ENCODE measurements around the gene FZR1.
"Not testable (repeated sequence)": the region's sequence is repeated elsewhere in the genome, so short reads cannot be mapped to it uniquely, and the experiment has no call there.

FZR1 gene

DNA sequence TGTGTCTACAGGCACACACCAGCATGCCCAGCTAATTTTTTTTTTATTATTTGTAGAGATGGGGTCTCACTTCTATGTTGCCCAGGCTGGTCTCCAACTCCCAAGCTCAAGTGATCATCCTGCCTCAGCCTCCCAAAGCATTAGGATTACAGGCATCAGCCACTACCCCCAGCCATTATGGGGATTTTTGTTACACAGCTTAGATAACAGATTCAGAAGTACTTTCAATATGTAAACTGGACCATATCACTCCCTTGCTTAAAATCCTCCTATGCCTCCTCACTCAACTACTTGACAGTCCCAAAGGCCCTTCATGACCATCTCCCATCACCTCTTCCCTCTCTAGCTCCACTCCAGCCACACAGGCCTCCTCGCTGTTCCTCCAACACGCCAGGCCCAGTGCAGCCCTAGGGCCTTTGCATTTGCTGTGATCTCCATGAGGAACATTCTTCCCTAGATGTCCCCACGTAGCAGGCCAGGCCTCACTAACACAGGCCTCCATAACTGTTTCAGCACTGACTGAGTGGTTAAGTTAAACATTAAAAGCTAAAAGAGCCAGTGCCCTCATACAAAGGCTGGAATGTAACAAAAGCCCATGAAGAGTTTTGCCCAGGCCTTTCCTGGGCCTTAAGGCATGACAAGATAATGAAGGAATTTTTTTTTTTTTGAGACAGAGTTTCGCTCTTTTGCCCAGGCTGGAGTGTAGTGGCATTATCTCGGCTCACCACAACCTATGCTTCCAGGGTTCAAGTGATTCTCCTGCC, 8.2 kb upstream of the FZR1 start:
- no peak for DNase-seq

DNA sequence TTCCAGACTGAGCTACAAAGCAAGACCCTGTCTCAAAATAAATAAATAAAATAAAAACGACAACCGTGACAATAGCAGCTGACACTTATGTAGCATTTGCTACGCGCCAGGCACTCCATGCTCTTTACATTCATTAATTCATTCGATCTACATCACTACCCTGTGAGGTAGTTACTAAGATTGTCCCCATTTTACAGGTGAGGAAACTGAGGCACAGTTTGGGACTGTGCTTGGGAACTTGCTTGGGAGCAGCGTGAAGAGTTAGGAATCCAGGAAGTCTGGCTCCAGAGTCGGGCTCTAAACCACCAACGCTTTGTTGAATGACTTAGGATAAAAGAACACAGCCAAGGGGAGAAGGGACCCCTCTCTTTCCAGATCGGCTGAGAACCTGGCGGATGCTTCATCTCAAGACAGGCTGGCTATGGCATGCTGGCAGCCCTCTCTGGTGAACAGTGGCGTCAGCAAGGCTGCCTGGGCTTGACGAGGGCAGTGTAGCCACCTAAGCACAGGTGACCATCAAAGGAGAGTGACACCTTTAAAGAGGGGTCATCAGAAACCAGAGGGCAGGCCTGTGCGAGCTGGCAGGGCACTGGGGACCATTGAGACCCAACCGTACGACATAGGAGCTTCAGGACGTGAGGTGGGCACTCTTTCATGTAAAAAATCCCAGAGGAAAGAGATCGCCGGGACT, 6.2 kb upstream of the FZR1 start:
- DNase-seq: no peak

DNA sequence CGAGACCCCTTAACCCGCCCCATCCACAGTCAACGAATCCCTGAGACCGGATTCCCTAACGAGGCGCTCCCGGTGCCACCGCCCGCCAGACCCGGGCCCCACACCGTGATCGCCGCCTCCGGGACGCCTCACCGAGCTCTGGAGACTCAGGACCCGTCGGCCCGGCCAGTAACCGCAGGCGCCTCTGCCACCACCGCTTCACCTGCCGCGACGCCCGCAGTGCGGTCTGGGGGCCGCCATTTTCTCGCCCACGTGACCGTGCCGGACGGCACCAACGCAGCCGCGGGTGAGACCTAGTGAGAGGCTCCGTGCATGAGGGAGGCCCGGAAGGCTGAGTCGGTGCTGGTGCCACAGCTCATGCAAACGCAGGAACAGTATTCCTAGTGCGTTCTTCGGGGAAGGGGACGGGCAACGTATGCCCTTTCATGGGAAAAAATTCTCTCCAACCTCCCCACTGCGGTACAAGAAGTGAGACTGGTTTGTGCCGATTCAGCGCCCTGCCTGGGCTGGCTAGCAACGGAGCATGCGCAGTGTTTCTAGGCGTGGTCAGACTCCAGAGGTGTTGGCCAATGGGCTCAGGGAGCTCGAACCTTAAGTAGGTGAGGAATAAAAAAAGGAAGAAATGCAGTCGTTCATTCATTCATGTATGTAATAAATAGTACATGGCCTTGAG, 5.5 kb upstream of the FZR1 start, which contains the start of gene DOHH:
TSS of gene DOHH (minus strand) at position 246 of the 673 bp plus-strand sequence. CDS start 3,860 bp downstream, outside the sequence.
- DNase-seq: peak; percentile 96

DNA sequence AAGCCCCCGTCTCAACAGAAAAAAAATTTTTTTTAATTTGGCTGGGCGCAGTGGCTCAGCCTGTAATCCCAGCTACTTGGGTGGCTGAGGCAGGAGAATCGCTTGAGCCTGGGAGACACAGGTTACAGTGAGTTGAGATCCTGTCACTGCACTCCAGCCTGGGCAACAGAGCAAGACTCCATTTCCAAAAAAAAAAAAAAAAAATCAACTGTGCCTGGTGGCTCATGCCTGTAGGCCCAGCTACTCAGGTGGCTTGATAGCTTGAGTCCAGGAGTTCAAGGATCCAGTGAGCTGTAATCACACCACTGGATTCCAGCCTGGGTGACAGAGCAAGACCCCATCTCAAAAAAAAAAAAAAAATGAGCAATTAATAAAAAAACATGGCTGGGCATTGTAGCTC, 4.3 kb upstream of the FZR1 start:
- DNase-seq: no peak

DNA sequence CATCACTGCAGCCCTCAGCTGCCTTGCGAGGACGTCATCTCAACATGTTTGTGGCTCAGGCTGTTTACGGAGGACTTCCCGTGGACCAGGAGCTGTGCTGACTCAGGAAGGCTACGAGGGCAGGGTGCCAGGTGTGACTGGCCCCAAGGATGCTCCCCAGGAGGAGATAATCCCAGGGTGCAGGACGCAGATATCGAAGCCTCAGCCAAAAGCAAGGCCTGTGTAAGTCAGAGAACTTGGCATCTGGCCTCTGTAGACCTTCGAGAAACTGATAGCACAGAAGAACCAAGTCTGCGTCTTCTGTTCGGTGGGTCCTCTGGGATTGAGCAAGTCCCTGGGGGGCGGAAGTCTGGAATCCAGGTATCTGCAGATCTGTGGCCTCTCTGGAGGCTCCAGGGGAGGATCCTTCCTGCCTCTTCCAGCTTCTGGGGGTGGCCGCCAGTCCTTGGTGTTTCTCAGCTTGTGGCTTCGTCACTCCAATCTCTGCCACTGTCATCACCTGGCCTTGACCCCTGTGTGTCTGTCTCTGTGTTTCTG, 3.0 kb upstream of the FZR1 start:
- no peak for DNase-seq

DNA sequence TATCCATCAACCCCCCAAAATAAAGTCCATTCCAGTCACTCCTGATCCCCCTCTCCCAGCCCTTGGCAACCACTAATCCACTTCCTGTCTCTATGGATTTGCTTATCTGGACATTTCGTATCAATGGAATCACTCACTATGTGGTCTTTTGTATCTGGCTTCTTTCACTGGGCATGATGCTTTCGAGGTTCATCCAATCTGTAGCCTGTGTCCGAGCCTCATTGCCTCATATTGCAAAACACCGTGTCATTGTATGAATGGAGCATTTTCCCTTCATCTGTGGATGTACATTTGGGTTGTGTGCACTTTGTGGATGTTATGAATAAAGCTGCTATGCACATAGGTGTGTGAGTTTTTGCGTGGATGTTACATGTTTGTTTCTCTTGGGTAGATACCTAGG, 1.4 kb upstream of the FZR1 start:
- no peak for DNase-seq

DNA sequence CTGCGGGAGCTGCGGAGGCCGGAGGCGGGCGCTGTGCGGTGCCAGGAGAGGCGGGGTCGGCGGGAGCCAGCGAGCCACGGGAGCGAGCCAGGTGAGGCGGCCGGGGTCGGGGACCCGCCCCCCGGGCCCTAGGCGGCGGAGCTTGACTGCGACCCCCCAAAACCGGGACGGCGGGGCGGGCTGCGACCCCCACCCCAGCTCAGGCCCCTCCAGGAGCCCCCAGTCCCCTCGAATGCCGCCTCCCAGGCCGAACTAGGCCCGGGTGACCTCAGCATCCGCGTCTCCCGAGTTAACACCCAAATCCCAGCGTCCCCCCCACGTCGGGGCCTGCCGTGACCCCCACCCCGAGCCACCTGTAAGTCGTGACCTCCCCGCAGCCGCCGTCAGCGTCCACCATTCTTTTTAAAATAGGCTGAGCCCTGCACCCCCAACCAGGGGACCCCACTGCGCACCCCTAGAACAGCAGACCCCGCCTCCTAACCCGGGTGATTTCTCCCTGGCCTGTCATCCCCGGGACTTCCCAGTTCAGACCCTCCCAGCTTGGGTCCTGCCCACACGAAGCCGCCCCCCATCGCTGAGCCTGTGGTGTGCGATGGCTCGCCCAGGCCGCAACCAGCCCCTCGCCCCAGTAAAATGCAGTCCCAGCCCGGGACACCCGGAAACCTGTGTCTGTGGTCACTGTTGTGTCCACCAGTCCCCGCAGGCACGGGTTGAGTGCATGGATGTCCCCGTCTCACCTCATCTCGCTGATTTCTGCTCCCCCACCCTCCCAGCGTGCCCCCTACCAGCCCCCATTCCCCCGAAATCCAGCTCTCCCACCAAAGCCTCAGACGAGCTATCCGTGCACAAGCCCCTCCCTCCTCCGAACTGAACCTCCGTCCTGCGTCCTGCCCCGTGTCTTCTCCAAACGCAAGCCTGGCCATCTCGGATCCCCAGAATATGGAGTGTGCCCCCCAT, 551 bp downstream of the FZR1 start:
- DNase-seq: peak; percentile 33 to 40

DNA sequence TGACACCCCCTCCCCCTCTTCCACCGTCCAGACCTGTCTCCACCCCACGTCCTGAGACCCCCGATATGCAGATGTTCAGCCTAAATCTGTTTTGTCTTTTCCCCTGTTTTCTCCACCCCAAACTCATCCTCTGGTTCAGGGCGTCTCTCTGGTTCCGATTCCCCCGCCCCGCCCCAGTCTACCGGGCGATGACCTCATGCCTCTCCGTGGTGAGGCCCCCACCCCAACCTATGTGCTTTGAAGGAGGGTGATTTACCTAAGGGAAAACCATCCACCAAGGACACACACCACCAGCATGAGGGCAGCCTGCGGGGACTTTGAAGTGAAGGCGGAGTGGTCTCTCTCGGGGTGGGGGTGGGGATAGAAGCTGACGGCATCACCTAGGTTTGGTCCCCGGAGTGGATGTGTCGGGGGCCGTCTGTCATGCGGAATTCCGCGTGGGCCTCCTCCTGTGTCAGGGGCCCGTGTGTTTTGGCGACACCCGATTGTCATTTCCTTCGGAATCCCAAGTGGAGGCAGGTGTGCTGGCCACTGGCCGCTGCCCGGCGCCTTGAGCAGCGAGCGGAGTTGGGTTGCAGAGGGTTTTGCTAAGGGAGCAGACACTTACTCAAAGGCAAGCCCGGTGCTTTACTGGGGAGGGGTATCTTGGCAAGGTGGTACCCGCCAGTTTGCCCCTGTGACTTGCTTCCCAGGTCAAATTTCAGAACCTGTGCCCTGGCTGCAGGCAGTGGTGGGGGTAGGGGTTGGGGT, 1.4 kb downstream of the FZR1 start:
- peak; percentile 48 to 51 for DNase-seq

DNA sequence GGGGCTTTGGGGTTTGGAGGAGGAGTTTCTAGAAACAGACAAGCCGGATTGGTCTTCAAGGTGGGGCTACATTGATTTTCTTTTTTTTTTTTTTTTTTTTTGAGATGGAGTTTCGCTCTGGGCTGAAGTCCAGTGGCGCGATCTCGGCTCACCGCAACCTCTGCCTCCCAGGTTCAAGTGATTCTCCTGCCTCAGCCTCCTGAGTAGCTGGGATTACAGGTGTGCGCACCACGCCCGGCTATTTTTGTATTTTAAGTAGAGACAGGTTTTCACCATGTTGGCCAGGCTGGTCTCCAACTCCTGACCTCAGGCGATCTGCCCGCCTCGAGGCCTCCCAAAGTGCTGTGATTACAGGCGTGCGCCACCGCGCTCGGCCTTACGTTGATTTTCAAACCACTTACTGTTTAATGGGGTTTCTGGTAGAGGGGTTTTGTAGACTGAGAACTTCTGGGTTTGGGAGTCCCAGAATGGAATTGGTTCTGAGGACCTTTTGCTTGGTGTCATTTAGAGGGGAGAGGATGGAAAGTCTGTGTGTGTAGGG, 2.1 kb downstream of the FZR1 start:
- DNase-seq: not testable (repeated sequence)

DNA sequence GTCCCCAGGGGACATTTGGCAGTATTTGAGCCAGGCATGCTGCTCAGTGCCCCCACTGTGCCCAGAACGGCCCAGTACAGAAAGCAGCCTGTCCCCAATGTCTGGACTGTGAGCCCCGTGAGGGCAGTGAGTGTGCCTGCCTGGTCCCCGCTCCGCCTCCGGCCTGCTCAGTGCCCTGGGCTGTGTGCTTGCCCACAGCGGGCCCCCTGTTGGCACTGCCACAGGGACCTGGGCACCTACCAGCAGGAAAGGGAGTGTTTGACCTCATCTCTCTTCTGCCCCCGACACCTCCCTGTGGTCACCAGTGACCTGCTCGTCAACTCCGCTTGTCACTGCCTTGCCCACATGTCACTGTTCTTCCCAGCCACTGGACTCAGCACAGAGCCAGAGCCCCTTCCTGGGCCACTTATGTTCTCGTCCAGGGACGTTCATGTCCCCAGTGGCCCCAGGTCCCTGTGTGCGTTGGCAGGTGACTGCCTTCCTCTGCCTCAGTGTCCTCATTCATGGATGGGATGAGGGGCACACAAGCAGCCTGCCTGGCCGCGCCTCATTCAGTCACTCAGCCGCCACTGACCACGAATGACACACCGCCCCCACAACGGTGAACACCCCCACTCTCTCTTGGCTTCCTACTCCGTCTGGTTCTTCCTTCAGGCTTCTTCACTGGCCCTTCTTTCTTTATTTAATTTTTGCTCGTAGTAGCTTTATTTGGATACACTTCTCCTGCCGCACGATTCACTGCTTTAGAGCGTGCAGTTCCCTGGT, 2.8 kb downstream of the FZR1 start:
- peak in 1 of 2 donors; percentile 16 for DNase-seq

DNA sequence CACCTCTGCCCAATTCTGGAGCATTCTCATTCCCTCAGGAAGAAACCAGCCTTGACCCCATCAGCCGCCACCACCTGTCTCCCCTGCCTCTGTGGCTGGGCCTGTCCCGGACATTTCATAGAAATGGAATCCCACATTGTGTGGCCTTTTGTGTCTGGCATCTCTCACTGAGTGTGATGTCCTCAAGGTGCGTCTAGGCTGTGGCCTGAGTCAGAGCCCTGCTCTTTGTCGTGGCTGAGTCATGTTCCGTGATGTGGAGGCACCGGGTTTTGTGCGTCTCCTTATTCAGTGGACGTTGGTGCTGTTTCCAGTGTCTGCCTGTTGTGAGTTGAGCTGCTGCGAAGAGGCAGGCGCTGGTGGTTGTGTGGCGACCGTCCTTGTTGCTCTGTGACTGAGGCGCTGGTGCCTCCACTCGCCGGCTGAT, 3.5 kb downstream of the FZR1 start:
- DNase-seq: peak; percentile 38 to 55

DNA sequence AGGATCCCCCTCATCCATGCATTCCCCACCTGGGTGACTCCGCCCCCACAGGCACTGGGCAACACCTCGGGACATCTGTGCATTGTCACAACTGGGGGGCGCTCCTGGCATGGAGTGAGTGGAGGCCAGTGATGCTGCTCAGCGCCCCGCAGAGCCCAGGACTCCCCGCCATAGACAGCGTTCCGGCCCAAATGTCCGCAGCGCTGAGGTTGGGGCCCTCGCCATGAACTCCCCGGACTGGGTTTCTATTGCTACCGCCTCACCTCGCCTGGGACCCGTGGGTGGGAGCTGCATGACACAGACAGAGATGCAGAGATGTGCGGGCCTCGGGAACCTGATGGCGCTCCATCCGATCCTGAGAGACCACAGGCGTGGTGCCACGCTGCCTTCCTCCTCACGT, 4.6 kb downstream of the FZR1 start:
- DNase-seq: no peak

DNA sequence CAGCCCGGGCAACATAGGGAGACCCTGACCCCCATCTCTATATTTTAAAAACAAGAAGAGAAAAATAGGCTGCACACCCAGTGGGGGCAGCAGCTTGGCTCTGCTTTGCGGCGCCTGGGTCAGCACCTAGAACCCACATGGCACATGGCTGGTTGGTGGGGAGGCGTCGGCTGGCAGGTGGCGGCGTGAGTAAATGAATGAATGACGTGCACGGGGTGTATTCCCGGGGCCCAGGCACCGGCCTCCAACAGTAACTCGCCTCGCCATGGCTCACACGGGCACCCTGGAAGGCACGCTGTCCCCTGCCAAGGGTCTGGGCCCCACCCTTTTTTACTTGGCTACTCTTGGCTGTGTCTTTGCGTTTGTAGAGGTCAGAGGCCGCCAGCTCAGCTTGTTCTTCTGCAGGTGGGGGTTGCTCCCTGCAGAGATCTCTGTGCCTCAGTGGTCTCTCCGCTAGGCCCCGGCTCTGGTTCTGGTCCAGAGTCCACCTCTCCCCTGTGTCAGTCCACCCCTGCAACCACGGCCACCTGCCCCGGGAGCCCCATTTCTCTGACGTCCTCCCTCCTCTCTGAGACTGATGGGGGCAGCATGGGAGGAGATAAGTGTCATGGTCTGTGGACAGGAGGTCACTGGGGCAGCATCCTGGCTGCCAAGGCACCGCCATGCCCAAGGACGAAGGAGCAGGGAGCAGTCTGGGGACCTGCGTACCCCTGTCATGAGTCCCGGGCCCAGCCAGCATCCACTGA, 5.6 kb downstream of the FZR1 start:
- DNase-seq: no peak

DNA sequence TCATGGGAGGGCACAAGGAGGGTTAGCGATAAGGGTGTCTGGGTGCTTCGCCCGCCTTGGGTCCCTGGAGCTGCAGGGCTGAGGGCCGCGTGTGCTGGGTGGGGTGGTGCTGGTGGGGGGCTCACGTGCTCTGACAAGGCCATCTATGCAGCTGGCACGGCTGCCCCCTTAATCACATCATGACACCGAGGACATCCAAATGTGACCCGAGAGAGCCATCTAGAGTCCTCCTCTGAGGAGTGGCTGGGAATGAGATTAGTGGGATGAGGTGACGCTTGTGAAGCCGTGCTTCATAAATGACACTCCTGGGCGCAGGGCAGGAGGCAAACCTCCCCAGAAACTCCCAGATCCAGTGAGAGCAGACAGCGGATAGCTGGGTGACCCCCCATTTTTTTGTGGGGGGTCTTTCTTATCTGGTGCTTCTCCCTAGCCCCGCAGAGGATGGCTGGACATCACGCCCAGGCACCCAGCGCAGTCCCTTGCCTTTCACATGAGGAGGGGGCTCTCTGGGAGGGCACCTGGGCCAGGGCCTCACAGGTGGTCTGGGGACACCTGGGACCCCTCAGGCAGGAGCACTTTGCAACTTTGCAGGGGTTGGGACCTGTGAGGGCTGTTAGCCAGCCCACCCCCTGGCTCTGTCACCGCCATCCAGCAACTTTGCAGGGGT, 6.6 kb downstream of the FZR1 start:
- no peak for DNase-seq

DNA sequence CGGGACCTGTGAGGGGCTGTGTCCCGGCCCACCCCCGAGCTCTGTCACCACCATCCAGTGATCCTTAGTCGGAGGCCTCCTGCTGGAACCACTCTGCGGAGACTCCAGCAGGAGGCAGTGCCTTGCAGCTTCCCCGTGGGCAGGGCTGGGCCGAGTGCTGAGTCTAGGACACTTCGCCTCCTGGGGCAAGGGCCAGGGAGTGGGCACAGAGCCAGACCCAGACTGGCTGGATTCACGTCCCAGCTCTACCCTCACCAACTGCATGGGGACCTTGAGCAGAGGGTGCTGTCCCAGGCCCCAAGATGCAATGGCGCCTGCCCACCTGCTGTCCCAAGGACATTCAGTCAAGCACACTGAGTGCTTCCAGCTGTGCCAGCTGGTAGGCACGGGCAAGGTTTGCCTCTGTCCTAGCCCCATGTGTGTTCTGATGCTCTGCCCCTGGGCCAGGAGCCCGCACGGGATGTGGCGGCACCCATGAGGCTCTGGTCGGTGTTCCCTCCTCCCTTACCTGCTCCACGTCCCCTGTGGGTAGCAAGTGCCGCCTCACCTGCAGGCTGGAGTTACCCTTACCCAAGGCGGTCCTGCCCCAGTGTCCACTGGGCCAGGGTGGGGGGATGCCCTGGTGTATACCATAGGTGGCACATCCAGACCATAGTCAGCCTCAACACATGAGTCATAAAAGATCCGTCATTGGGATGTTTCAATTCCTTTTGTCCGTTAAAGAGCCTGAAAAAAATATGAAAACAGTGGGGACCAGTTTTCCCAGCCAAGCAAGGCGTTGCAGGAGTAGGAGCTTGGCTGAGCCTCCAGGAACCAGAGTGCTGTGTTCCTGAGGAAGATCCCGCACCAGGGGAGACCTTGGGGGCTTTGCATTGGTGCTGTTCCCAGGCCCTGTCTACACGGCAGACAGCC, 7.4 kb downstream of the FZR1 start:
- no peak for DNase-seq

DNA sequence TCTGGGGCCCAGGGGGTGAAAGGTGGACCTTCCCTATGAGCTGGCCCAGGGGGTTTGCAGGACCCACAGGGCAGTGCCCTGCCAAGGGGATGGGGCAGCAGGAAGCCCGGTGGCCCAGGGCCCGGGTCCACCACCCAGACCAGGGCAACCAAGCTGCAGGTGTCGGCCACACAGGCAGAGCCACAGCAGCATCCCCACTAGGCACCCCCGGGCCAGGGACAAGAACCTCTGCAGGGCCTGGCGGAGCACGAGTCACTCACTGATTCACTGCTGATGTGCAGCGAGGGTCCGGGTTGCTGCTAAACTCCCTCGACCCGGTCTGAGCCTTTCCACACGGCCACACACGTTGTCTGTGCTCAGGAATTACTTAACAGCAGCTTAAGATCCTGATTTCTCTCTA, 8.8 kb downstream of the FZR1 start:
- no peak for DNase-seq

DNA sequence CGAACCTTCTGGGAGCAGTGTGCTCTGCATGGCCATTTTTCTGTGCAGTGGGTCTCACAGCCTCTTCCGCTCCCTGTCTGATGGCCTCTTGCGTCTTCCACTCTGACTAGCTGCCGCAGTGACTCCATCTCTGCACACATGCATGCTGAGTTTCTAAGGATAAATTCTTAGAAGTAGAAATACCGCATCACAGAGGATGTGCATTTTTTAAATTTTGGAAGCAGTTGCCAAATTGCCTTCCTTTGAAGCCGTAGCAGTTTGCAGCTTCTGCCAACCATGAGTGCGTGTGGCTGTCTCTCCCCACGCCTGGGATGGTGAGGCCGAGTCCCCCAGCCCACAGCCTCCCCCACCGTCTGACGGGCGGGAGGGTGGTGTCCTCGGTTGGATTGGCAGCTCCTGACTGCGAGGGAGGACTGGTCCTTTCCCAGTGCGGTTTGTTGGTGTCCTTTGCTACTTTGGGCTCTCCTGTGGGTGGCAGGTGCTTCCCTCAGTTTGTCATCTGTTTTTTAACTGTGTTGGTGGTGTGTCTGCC, 9.8 kb downstream of the FZR1 start:
- DNase-seq: no peak
